ENCODE results near the gene AKAP12. TPM values are rescaled to one million over a fixed set of nuclear protein-coding genes. Genes with fewer than 3 reads are reported as not detected.

AKAP12 gene
- total and polyA plus RNA-seq, 2 donors (not counting 1 experiment from before 2014, with no cell fraction given): 0.04 to 0.22 TPM

- Mint-ChIP-seq H3K4me1 (no peaks in the 10 kb centered on the region), H3K27me3 (peaks cover 4% of the 10 kb centered on the region), H3K9me3 (ENCODE audit: insufficient read depth) (peaks cover 3% of the 10 kb centered on the region), H3K27ac (no peak overlapping the region), H3K4me3 (no peak overlapping the region)
- Histone ChIP-seq H3K27me3 (replicated peaks in 1 of 4; ENCODE audit: control extremely low read depth in 1 of 4, control insufficient read depth in 3 of 4, insufficient read depth in 4 of 4, low read length in 3 of 4) (peaks cover 0 to 2% (median 0%) of the 10 kb centered on the region in 4 experiments), H3K36me3 (replicated peaks in 1 of 2; ENCODE audit: control extremely low read depth in 1 of 2, control insufficient read depth in 1 of 2, extremely low read depth in 1 of 2, insufficient read depth in 2 of 2, low read length in 1 of 2) (no peaks in the 10 kb centered on the region), H3K4me1 (ENCODE audit: control insufficient read depth in 2 of 2, insufficient read depth in 2 of 2, low read length in 2 of 2) (no peaks in the 10 kb centered on the region), H3K4me3 (ENCODE audit: control extremely low read depth in 1 of 5, extremely low read depth in 1 of 5, insufficient read depth in 1 of 5, low read depth in 2 of 5, low read length in 4 of 5) (no peak overlapping the region), H2AFZ (ENCODE audit: insufficient read depth, low read depth, low read length, poor library complexity, severe bottlenecking) (no peak overlapping the region), H3K9ac (ENCODE audit: low read length) (no peak overlapping the region), H3K4me2 (replicated peaks; ENCODE audit: low read depth, low read length, poor library complexity, severe bottlenecking) (no peak overlapping the region), H3K27ac (ENCODE audit: low read length in 2 of 2) (no peak overlapping the region), H4K20me1 (ENCODE audit: control insufficient read depth, insufficient read depth, low read length, poor library complexity, severe bottlenecking) (no peaks in the 10 kb centered on the region), H3K9me3 (ENCODE audit: control extremely low read depth in 1 of 3, control insufficient read depth in 2 of 3, insufficient read depth in 1 of 3, low read length in 2 of 3) (no peaks in the 10 kb centered on the region), H3K79me2 (ENCODE audit: control insufficient read depth, insufficient read depth, low read length) (no peaks in the 10 kb centered on the region)
- ChIA-PET CTCF (no interaction called here), POLR2A (no interaction called here)
- intact Hi-C loops (cut with micrococcal nuclease): no loop called here
- WGBS (ENCODE audit: insufficient coverage): 86% methylated on average over 2 of the region's 3 CpGs
- no peak for TF ChIP-seq EZH2 (IDR thresholded peaks at IDR 0.05; ENCODE audit: borderline replicate concordance, insufficient read depth, low read depth, low read length, poor library complexity, severe bottlenecking)
- TF ChIP-seq CTCF (IDR thresholded peaks at IDR 0.05): no peak
- DNase-seq (no peak), ATAC-seq (ENCODE audit: low read depth) (no peak)
Measured at GRCh38 chr6:151255811-151256210, 16.0 kb downstream of the AKAP12 start.

GRCh38 chr6:151257985-151258445 lies 18.2 kb downstream of the AKAP12 start:
- H3K9ac ChIP-seq (ENCODE audit: low read length): no peak overlapping the region
- POLR2A ChIA-PET: no interaction called here
- no peaks in the 10 kb centered on the region for H3K9me3 Mint-ChIP-seq (ENCODE audit: insufficient read depth)
- H3K4me1 ChIP-seq (ENCODE audit: control insufficient read depth in 2 of 2, insufficient read depth in 2 of 2, low read length in 2 of 2): no peaks in the 10 kb centered on the region
- no peak overlapping the region for H2AFZ ChIP-seq (ENCODE audit: insufficient read depth, low read depth, low read length, poor library complexity, severe bottlenecking)
- no peaks in the 10 kb centered on the region for H3K79me2 ChIP-seq (ENCODE audit: control insufficient read depth, insufficient read depth, low read length)
- WGBS (ENCODE audit: insufficient coverage): 94% methylated on average over 2 of the region's 4 CpGs
- H3K27me3 ChIP-seq (replicated peaks in 1 of 4; ENCODE audit: control extremely low read depth in 1 of 4, control insufficient read depth in 3 of 4, insufficient read depth in 4 of 4, low read length in 3 of 4): peaks cover 0 to 2% (median 0%) of the 10 kb centered on the region in 4 experiments
- TF ChIP-seq CTCF (IDR thresholded peaks at IDR 0.05) (no peak), EZH2 (IDR thresholded peaks at IDR 0.05; ENCODE audit: borderline replicate concordance, insufficient read depth, low read depth, low read length, poor library complexity, severe bottlenecking) (no peak)
- CTCF ChIA-PET: no interaction called here
- no peak overlapping the region for H3K27ac ChIP-seq (ENCODE audit: low read length in 2 of 2)
- peaks cover 8% of the 10 kb centered on the region for H3K27me3 Mint-ChIP-seq
- no peaks in the 10 kb centered on the region for H4K20me1 ChIP-seq (ENCODE audit: control insufficient read depth, insufficient read depth, low read length, poor library complexity, severe bottlenecking)
- no peaks in the 10 kb centered on the region for H3K9me3 ChIP-seq (ENCODE audit: control extremely low read depth in 1 of 3, control insufficient read depth in 2 of 3, insufficient read depth in 1 of 3, low read length in 2 of 3)
- no peak overlapping the region for H3K4me3 Mint-ChIP-seq
- no peaks in the 10 kb centered on the region for H3K36me3 ChIP-seq (replicated peaks in 1 of 2; ENCODE audit: control extremely low read depth in 1 of 2, control insufficient read depth in 1 of 2, extremely low read depth in 1 of 2, insufficient read depth in 2 of 2, low read length in 1 of 2)
- intact Hi-C loops (cut with micrococcal nuclease): no loop called here
- ATAC-seq (ENCODE audit: low read depth): no peak
- no peak for DNase-seq
- H3K27ac Mint-ChIP-seq: no peak overlapping the region
- no peak overlapping the region for H3K4me3 ChIP-seq (ENCODE audit: control extremely low read depth in 1 of 5, extremely low read depth in 1 of 5, insufficient read depth in 1 of 5, low read depth in 2 of 5, low read length in 4 of 5)
- H3K4me1 Mint-ChIP-seq: no peaks in the 10 kb centered on the region
- H3K4me2 ChIP-seq (replicated peaks; ENCODE audit: low read depth, low read length, poor library complexity, severe bottlenecking): no peak overlapping the region

Data from B cell (primary cell).